ENCODE data around the gene HELZ. TPM values are rescaled to one million over a fixed set of nuclear protein-coding genes. Genes with fewer than 3 reads are reported as not detected.

HELZ gene
- total RNA-seq, 1 experiment from 2014 or later, result 40.5 TPM

DNA sequence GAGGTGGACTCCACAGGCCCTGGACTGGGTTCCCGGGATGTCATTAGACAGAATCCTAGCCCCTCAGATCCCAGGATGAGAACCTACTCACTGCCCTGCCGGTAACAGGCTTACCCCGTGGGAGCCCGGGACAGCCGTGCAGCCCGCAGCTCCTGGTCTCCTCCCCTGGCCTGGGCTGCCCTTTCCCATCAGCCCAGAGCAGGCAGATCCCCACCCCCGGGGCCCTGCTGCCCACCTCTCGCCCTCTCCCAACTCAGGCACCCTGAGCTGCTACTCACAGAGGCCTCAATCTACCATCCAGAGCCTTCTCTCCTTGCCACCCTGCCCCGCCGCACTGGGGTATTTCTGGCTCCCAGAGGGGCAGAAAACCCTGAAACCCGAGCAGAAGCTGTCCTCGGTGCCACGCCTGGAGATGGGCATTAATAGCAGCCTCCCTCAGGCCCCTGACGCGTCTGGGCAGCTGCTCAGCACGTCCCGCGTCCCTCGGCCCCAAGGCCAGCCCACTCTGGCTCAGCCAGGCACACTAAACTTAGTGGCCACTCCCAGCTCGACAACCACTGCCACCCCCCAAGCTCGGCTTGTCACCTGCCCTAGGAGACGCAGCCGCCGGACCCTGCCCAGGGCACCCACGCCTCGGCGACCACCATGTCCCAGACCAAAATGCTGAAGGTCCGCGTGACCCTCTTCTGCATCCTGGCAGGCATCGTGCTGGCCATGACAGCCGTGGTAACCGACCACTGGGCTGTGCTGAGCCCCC is 200.8 kb downstream of the HELZ start, which contains the start of gene CACNG1 (continued):
- TF ChIP-seq, protein P1, sequence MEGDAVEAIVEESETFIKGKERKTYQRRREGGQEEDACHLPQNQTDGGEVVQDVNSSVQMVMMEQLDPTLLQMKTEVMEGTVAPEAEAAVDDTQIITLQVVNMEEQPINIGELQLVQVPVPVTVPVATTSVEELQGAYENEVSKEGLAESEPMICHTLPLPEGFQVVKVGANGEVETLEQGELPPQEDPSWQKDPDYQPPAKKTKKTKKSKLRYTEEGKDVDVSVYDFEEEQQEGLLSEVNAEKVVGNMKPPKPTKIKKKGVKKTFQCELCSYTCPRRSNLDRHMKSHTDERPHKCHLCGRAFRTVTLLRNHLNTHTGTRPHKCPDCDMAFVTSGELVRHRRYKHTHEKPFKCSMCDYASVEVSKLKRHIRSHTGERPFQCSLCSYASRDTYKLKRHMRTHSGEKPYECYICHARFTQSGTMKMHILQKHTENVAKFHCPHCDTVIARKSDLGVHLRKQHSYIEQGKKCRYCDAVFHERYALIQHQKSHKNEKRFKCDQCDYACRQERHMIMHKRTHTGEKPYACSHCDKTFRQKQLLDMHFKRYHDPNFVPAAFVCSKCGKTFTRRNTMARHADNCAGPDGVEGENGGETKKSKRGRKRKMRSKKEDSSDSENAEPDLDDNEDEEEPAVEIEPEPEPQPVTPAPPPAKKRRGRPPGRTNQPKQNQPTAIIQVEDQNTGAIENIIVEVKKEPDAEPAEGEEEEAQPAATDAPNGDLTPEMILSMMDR (IDR thresholded peaks at IDR 0.05 in 2 of 3, conservative IDR thresholded peaks at IDR 0.05 in 1 of 3; ENCODE audit: borderline replicate concordance in 1 of 3, insufficient read depth in 1 of 3, low read depth in 2 of 3, low read length in 2 of 3), result no peak
- no peak for TF ChIP-seq YY1 (IDR thresholded peaks at IDR 0.05; ENCODE audit: extremely low read depth, insufficient replicate concordance, low read depth, low read length)

DNA sequence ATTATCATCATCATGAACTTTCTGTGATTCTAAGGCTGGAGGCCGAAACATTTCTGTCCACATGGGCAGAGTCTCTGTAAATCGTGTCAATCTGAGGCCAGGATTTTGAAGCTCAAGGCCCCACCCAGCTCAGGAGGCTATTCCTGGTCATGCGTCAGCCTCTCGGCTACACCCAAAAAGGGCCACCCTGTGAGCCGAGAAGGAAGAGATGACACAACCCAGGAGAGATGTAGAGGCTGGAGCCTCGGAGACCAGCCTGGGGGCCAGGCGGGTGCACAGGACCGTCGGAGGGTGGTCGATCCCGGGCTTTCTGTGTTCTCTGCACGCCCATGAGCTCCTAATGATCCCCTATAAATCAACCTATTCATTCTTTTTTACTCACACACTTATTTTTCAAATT is 201.7 kb downstream of the HELZ start:
- no peaks in the 10 kb centered on the region for H3K9me2 ChIP-seq (ENCODE audit: insufficient read depth)
- DNase-seq (ENCODE audit: low read depth, low spot score) (no peak), ATAC-seq (no peak)
- H3K79me2 ChIP-seq (ENCODE audit: insufficient read depth, low read length), result no peaks in the 10 kb centered on the region
- H3K9me3 ChIP-seq (ENCODE audit: control insufficient read depth in 1 of 2, insufficient read depth in 1 of 2, low read depth in 1 of 2, low read length in 2 of 2), result peaks cover 0 to 5% of the 10 kb centered on the region in 2 experiments; a peak in 1 of 4 replicates
- H3K36me3 ChIP-seq (ENCODE audit: control insufficient read depth in 1 of 2, insufficient read depth in 2 of 2, low read length in 2 of 2), result no peaks in the 10 kb centered on the region
- no peak for TF ChIP-seq TCF7L2 (IDR thresholded peaks at IDR 0.05; ENCODE audit: borderline replicate concordance, extremely low read depth, insufficient read depth, insufficient read length)
- no peak for TF ChIP-seq JUND (IDR thresholded peaks at IDR 0.05)
- TF ChIP-seq SIN3A (IDR thresholded peaks at IDR 0.05; ENCODE audit: low read depth), result no peak
- no peak for TF ChIP-seq SP1 (IDR thresholded peaks at IDR 0.05; ENCODE audit: low read depth)
- TF ChIP-seq POLR2A (IDR thresholded peaks at IDR 0.05; ENCODE audit: borderline replicate concordance, extremely low read depth, insufficient read depth, insufficient read length), result no peak
- no peak for TF ChIP-seq CBX3 (IDR thresholded peaks at IDR 0.05; ENCODE audit: low read depth)
- no peak for TF ChIP-seq EZH2phosphoT487 (IDR thresholded peaks at IDR 0.05; ENCODE audit: borderline replicate concordance)
- no peak for TF ChIP-seq ZFX (IDR thresholded peaks at IDR 0.05)
- TF ChIP-seq, protein P2, sequence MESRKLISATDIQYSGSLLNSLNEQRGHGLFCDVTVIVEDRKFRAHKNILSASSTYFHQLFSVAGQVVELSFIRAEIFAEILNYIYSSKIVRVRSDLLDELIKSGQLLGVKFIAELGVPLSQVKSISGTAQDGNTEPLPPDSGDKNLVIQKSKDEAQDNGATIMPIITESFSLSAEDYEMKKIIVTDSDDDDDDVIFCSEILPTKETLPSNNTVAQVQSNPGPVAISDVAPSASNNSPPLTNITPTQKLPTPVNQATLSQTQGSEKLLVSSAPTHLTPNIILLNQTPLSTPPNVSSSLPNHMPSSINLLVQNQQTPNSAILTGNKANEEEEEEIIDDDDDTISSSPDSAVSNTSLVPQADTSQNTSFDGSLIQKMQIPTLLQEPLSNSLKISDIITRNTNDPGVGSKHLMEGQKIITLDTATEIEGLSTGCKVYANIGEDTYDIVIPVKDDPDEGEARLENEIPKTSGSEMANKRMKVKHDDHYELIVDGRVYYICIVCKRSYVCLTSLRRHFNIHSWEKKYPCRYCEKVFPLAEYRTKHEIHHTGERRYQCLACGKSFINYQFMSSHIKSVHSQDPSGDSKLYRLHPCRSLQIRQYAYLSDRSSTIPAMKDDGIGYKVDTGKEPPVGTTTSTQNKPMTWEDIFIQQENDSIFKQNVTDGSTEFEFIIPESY (IDR thresholded peaks at IDR 0.05; ENCODE audit: extremely low read depth, insufficient replicate concordance, low read length), result no peak
- no peak for TF ChIP-seq YY1 (IDR thresholded peaks at IDR 0.05; ENCODE audit: extremely low read depth, insufficient replicate concordance, low read depth, low read length)
- TF ChIP-seq, protein P3, sequence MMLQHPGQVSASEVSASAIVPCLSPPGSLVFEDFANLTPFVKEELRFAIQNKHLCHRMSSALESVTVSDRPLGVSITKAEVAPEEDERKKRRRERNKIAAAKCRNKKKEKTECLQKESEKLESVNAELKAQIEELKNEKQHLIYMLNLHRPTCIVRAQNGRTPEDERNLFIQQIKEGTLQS (IDR thresholded peaks at IDR 0.05), result no peak
- no peak for TF ChIP-seq EZH2 (IDR thresholded peaks at IDR 0.05)
- TF ChIP-seq ZNF274 (IDR thresholded peaks at IDR 0.05; ENCODE audit: low read depth, low read length), result no peak
- TF ChIP-seq SRF (IDR thresholded peaks at IDR 0.05; ENCODE audit: low read depth), result no peak
- TF ChIP-seq, protein P4, sequence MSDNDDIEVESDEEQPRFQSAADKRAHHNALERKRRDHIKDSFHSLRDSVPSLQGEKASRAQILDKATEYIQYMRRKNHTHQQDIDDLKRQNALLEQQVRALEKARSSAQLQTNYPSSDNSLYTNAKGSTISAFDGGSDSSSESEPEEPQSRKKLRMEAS (IDR thresholded peaks at IDR 0.05), result no peak
- TF ChIP-seq FOSL1 (IDR thresholded peaks at IDR 0.05; ENCODE audit: low read depth), result no peak
- no peak for TF ChIP-seq CEBPB (IDR thresholded peaks at IDR 0.05; ENCODE audit: low read depth)
- no peak for TF ChIP-seq POLR2AphosphoS5 (IDR thresholded peaks at IDR 0.05; ENCODE audit: low read depth, low read length)
- no peak for TF ChIP-seq EGR1 (IDR thresholded peaks at IDR 0.05; ENCODE audit: low read depth)
- H3K4me3 ChIP-seq (replicated peaks in 1 of 2; ENCODE audit: low read depth in 1 of 2, low read length in 2 of 2), result no peak overlapping the region
- H3K9ac ChIP-seq (ENCODE audit: low read length), result no peak overlapping the region
- intact Hi-C loops (cut with micrococcal nuclease), result no loop called here
- no TSS peak for BruUV-seq (replicated peaks)
- H2AFZ ChIP-seq (ENCODE audit: low read depth, low read length, poor library complexity, severe bottlenecking), result no peak overlapping the region
- ChIA-PET POLR2A (no interaction called here), CTCF (no interaction called here), RAD21 (ENCODE audit: low non-redundant PET in 1 of 2, low total read pairs in 2 of 2, uncharacterized antibody in 2 of 2, unreplicated experiment in 2 of 2) (no interaction called here)
- no peak overlapping the region for H3K4me2 ChIP-seq (ENCODE audit: low read length)
- no peaks in the 10 kb centered on the region for H3K4me1 ChIP-seq (ENCODE audit: control insufficient read depth in 1 of 2, insufficient read depth in 2 of 2, low read length in 2 of 2)
- H3K27me3 ChIP-seq (ENCODE audit: insufficient read depth, low read length), result 0 out of 2 replicates have a peak, but pooled peaks cover 4% of the 10 kb centered on the region
- H3K27ac ChIP-seq (ENCODE audit: low read depth, low read length), result no peak overlapping the region
- H4K20me1 ChIP-seq (ENCODE audit: insufficient read depth), result no peaks in the 10 kb centered on the region
